ENCODE data around the gene NKAIN1.

NKAIN1 gene

DNA sequence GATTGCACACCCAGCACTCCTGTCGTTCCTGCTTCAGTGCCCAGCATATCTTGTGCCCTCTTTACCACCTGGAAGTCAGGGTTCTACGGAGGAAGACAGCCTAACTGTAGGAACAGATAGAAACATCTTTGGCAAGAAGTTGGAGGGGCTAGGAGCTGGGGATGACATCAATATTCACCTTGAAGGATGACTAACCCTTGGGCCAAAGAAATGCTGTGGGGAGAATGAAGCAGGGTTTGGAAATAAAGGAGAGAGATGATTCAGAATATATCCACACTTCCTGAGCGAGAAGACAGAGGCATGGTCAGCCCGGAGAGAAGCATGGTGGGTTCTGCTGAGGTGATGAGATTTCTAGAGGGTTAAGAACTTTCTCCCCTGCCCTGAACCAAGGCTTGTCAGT lies 4.6 kb upstream of the NKAIN1 start:
- Histone ChIP-seq H3K4me1 (ENCODE audit: control insufficient read depth, insufficient read depth, low read depth, low read length) (peaks cover 5% of the 10 kb centered on the region), H4K8ac (ENCODE audit: low read length) (no peak overlapping the region), H3K4me3 (ENCODE audit: insufficient read depth in 1 of 2, low read depth in 1 of 2, low read length in 2 of 2) (no peak overlapping the region), H3K79me1 (replicated peaks; ENCODE audit: low read length, poor library complexity, severe bottlenecking) (no peaks in the 10 kb centered on the region), H2AK5ac (ENCODE audit: low read length, severe bottlenecking) (no peak overlapping the region), H2BK15ac (ENCODE audit: low read depth, poor library complexity, severe bottlenecking) (no peak overlapping the region), H3K27me3 (ENCODE audit: control insufficient read depth in 1 of 2, insufficient read depth in 1 of 2, low read length in 2 of 2) (peaks cover 17 to 42% of the 10 kb centered on the region in 2 experiments), H3K36me3 (ENCODE audit: control insufficient read depth in 1 of 2, insufficient read depth in 2 of 2, low read depth in 1 of 2, low read length in 2 of 2) (no peaks in the 10 kb centered on the region), H3K23ac (ENCODE audit: low read length in 2 of 2) (no peak overlapping the region), H2BK5ac (ENCODE audit: low read depth, low read length, poor library complexity, severe bottlenecking) (no peak overlapping the region), H2AFZ (ENCODE audit: low read depth, low read length) (no peak overlapping the region), H3K18ac (ENCODE audit: low read depth in 1 of 2, low read length in 2 of 2) (peak overlapping the region in 1 of 2 experiments; percentile 33), H3K4me2 (ENCODE audit: low read length, poor library complexity, severe bottlenecking) (no peak overlapping the region), H2BK12ac (ENCODE audit: low read length in 2 of 2) (no peak overlapping the region), H3K27ac (ENCODE audit: low read length, poor library complexity, severe bottlenecking) (no peak overlapping the region), H3K14ac (ENCODE audit: low read length in 2 of 2) (no peak overlapping the region), H2BK120ac (ENCODE audit: low read depth, low read length) (no peak overlapping the region), H3K4ac (ENCODE audit: low read depth in 1 of 2, low read length in 2 of 2) (no peak overlapping the region), H3K9me3 (ENCODE audit: control insufficient read depth, low read length) (no peaks in the 10 kb centered on the region), H4K91ac (ENCODE audit: low read length) (no peak overlapping the region), H3K9ac (ENCODE audit: low read length) (no peak overlapping the region)
- peak; percentile 48 for DNase-seq
- WGBS = 63% methylated on average over 4 of the region's 4 CpGs

DNA sequence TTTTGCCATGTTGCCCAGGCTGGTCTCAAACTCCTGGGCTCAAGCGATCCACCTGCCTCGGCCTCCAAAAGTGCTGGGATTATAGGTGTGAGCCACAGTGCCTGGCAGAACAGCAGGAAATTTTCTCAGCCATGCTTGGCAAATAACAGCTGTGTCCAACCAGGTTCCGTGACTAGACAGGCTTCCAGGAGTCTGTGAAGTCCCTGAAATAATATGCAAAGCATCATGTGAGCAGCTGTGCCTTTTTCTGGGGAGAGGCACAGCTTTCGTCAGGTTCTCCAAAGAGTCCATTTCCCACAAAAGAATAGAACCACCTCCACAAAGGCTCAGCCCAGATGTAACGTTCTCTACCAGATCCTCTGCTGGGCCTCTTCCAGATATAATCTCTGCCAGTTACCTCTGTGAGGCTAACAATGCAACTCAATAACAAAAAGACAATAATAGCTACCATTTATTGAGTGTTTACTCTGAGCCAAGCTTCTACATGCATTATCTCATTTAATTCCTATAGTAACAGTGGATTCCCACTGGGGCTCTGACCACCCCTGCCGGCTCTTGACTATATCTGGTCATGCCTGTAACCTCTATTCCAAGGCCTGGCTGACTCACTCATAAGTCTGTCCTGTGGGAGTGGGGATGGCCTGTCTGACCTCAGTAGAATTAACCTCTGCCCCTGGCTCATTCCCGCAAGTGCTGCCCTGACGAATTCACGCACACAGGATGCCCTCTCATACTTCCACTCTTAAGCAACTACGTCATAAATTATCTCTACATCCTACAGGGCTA lies 4.0 kb upstream of the NKAIN1 start:
- no peak overlapping the region for H3K23ac ChIP-seq (ENCODE audit: low read length in 2 of 2)
- H3K4me3 ChIP-seq (ENCODE audit: insufficient read depth in 1 of 2, low read depth in 1 of 2, low read length in 2 of 2) = no peak overlapping the region
- H3K4me2 ChIP-seq (ENCODE audit: low read length, poor library complexity, severe bottlenecking) = no peak overlapping the region
- H2AFZ ChIP-seq (ENCODE audit: low read depth, low read length) = no peak overlapping the region
- H3K9ac ChIP-seq (ENCODE audit: low read length) = no peak overlapping the region
- H4K8ac ChIP-seq (ENCODE audit: low read length) = no peak overlapping the region
- DNase-seq = peak; percentile 59
- H3K14ac ChIP-seq (ENCODE audit: low read length in 2 of 2) = no peak overlapping the region
- H3K9me3 ChIP-seq (ENCODE audit: control insufficient read depth, low read length) = no peaks in the 10 kb centered on the region
- H2BK15ac ChIP-seq (ENCODE audit: low read depth, poor library complexity, severe bottlenecking) = no peak overlapping the region
- no peaks in the 10 kb centered on the region for H3K36me3 ChIP-seq (ENCODE audit: control insufficient read depth in 1 of 2, insufficient read depth in 2 of 2, low read depth in 1 of 2, low read length in 2 of 2)
- peaks cover 23 to 47% of the 10 kb centered on the region in 2 experiments for H3K27me3 ChIP-seq (ENCODE audit: control insufficient read depth in 1 of 2, insufficient read depth in 1 of 2, low read length in 2 of 2)
- no peak overlapping the region for H3K18ac ChIP-seq (ENCODE audit: low read depth in 1 of 2, low read length in 2 of 2)
- H3K4ac ChIP-seq (ENCODE audit: low read depth in 1 of 2, low read length in 2 of 2) = no peak overlapping the region
- H2AK5ac ChIP-seq (ENCODE audit: low read length, severe bottlenecking) = no peak overlapping the region
- H3K4me1 ChIP-seq (ENCODE audit: control insufficient read depth, insufficient read depth, low read depth, low read length) = peaks cover 10% of the 10 kb centered on the region
- H2BK5ac ChIP-seq (ENCODE audit: low read depth, low read length, poor library complexity, severe bottlenecking) = no peak overlapping the region
- no peak overlapping the region for H2BK12ac ChIP-seq (ENCODE audit: low read length in 2 of 2)
- WGBS = 46% methylated on average over 10 of the region's 10 CpGs
- H2BK120ac ChIP-seq (ENCODE audit: low read depth, low read length) = no peak overlapping the region
- no peak overlapping the region for H3K27ac ChIP-seq (ENCODE audit: low read length, poor library complexity, severe bottlenecking)
- no peak overlapping the region for H4K91ac ChIP-seq (ENCODE audit: low read length)
- H3K79me1 ChIP-seq (replicated peaks; ENCODE audit: low read length, poor library complexity, severe bottlenecking) = no peaks in the 10 kb centered on the region

DNA sequence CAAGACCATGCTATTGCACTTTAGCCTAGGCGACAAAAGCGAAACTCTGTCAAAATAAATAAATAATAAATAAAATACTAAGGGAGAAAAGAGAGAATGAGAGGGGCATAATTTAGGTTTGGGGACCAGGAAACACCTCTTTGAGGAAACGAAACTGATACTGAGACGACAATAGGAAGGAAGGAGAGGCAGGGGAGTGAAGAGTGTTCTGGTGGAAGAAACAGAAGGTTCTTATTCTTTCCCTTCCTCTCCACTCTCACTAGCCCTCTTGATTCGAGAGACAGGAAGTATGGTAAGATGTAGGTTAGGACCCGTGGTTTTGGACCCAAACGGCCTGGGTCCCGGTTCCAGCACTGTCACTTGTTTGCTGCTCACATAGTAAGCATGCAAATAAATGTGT lies 1.6 kb upstream of the NKAIN1 start:
- H3K79me1 ChIP-seq (replicated peaks; ENCODE audit: low read length, poor library complexity, severe bottlenecking) = no peaks in the 10 kb centered on the region
- H3K4me1 ChIP-seq (ENCODE audit: control insufficient read depth, insufficient read depth, low read depth, low read length) = peaks cover 12% of the 10 kb centered on the region
- H3K9me3 ChIP-seq (ENCODE audit: control insufficient read depth, low read length) = no peaks in the 10 kb centered on the region
- H3K9ac ChIP-seq (ENCODE audit: low read length) = no peak overlapping the region
- no peak overlapping the region for H3K4ac ChIP-seq (ENCODE audit: low read depth in 1 of 2, low read length in 2 of 2)
- no peaks in the 10 kb centered on the region for H3K36me3 ChIP-seq (ENCODE audit: control insufficient read depth in 1 of 2, insufficient read depth in 2 of 2, low read depth in 1 of 2, low read length in 2 of 2)
- WGBS = 82% methylated on average over 6 of the region's 8 CpGs
- H2BK15ac ChIP-seq (ENCODE audit: low read depth, poor library complexity, severe bottlenecking) = no peak overlapping the region
- no peak overlapping the region for H3K27ac ChIP-seq (ENCODE audit: low read length, poor library complexity, severe bottlenecking)
- H3K18ac ChIP-seq (ENCODE audit: low read depth in 1 of 2, low read length in 2 of 2) = no peak overlapping the region
- H3K4me3 ChIP-seq (ENCODE audit: insufficient read depth in 1 of 2, low read depth in 1 of 2, low read length in 2 of 2) = no peak overlapping the region
- H2BK120ac ChIP-seq (ENCODE audit: low read depth, low read length) = no peak overlapping the region
- no peak for DNase-seq
- H3K4me2 ChIP-seq (ENCODE audit: low read length, poor library complexity, severe bottlenecking) = no peak overlapping the region
- H4K91ac ChIP-seq (ENCODE audit: low read length) = no peak overlapping the region
- H2BK5ac ChIP-seq (ENCODE audit: low read depth, low read length, poor library complexity, severe bottlenecking) = no peak overlapping the region
- no peak overlapping the region for H2BK12ac ChIP-seq (ENCODE audit: low read length in 2 of 2)
- H3K14ac ChIP-seq (ENCODE audit: low read length in 2 of 2) = no peak overlapping the region
- H3K23ac ChIP-seq (ENCODE audit: low read length in 2 of 2) = no peak overlapping the region
- H3K27me3 ChIP-seq (ENCODE audit: control insufficient read depth in 1 of 2, insufficient read depth in 1 of 2, low read length in 2 of 2) = peaks cover 46 to 69% of the 10 kb centered on the region in 2 experiments
- H2AFZ ChIP-seq (ENCODE audit: low read depth, low read length) = no peak overlapping the region
- no peak overlapping the region for H2AK5ac ChIP-seq (ENCODE audit: low read length, severe bottlenecking)
- H4K8ac ChIP-seq (ENCODE audit: low read length) = no peak overlapping the region

DNA sequence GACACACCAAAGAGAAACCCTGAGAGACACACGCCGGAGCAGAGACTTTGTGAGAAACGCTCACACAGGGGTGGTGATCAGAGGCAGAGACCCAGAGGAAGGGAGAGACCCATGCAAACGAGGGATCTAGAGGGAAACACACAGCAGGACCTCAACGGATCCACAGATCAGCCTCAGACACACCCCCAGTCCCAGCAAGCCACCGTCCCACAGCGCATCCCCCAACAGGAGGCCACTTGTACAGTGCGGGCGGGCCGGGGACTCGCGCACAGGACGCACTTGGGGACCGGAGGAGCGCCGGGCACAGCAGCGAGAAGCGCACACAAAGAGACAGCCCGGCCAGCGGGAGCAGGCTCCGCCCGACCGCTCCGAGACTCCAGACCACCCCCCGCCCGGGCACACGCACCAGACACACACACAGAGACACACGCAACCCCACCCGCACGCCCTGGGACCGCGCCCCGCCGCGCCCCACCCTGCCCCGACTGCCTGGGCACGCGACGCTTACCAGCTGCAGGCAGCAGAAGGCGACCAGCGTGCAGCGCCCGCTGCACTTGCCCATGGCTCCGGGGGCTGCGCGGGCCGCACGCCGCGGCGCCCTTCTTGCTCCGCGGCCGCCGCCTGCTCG lies 587 bp downstream of the NKAIN1 start:
- no peak overlapping the region for H3K27ac ChIP-seq (ENCODE audit: low read length, poor library complexity, severe bottlenecking)
- H2BK120ac ChIP-seq (ENCODE audit: low read depth, low read length) = no peak overlapping the region
- 3% methylated on average over 43 of the region's 56 CpGs for WGBS

More for the DNA sequence above, 587 bp downstream of the NKAIN1 start:
- no peak overlapping the region for H2AK5ac ChIP-seq (ENCODE audit: low read length, severe bottlenecking)
- H4K91ac ChIP-seq (ENCODE audit: low read length) = no peak overlapping the region
- peak overlapping the region; percentile 46 to 57 for H3K4me3 ChIP-seq (ENCODE audit: insufficient read depth in 1 of 2, low read depth in 1 of 2, low read length in 2 of 2)
- no peak overlapping the region for H3K23ac ChIP-seq (ENCODE audit: low read length in 2 of 2)
- H3K14ac ChIP-seq (ENCODE audit: low read length in 2 of 2) = no peak overlapping the region
- H3K27me3 ChIP-seq (ENCODE audit: control insufficient read depth in 1 of 2, insufficient read depth in 1 of 2, low read length in 2 of 2) = peaks cover 69 to 76% of the 10 kb centered on the region in 2 experiments
- H3K4me1 ChIP-seq (ENCODE audit: control insufficient read depth, insufficient read depth, low read depth, low read length) = peaks cover 12% of the 10 kb centered on the region
- DNase-seq = peak; percentile 35
- peak overlapping the region; percentile 86 for H3K4me2 ChIP-seq (ENCODE audit: low read length, poor library complexity, severe bottlenecking)
- H3K9ac ChIP-seq (ENCODE audit: low read length) = no peak overlapping the region
- no peak overlapping the region for H2BK5ac ChIP-seq (ENCODE audit: low read depth, low read length, poor library complexity, severe bottlenecking)
- H3K18ac ChIP-seq (ENCODE audit: low read depth in 1 of 2, low read length in 2 of 2) = no peak overlapping the region
- H4K8ac ChIP-seq (ENCODE audit: low read length) = no peak overlapping the region
- H3K79me1 ChIP-seq (replicated peaks; ENCODE audit: low read length, poor library complexity, severe bottlenecking) = no peaks in the 10 kb centered on the region
- no peaks in the 10 kb centered on the region for H3K9me3 ChIP-seq (ENCODE audit: control insufficient read depth, low read length)
- no peaks in the 10 kb centered on the region for H3K36me3 ChIP-seq (ENCODE audit: control insufficient read depth in 1 of 2, insufficient read depth in 2 of 2, low read depth in 1 of 2, low read length in 2 of 2)
- no peak overlapping the region for H2AFZ ChIP-seq (ENCODE audit: low read depth, low read length)
- no peak overlapping the region for H2BK15ac ChIP-seq (ENCODE audit: low read depth, poor library complexity, severe bottlenecking)
- no peak overlapping the region for H2BK12ac ChIP-seq (ENCODE audit: low read length in 2 of 2)
- H3K4ac ChIP-seq (ENCODE audit: low read depth in 1 of 2, low read length in 2 of 2) = no peak overlapping the region
